GM12864 (cell line): ENCODE data around the gene PXDC1.

Experiments
- DNase-seq: peaks from one replicate; pipeline ENCODE4 v3.0.0-alpha.2; 2011; ENCODE audit warnings: low read depth
- H3K4me3 ChIP-seq: 2 replicates; pipeline ENCODE4 v1.5.1; 2011; ENCODE audit warnings: mild to moderate bottlenecking, low read depth, low read length, control low read depth
- TF ChIP-seq, protein P1 (sequence below): IDR thresholded peaks from 2 replicates; pipeline ENCODE4 v1.5.1; 2011; ENCODE audit warnings: low read depth, mild to moderate bottlenecking, moderate library complexity, low read length, control low read depth, inconsistent platforms; ENCODE audit errors: missing control alignments

Gene PXDC1

DNA sequence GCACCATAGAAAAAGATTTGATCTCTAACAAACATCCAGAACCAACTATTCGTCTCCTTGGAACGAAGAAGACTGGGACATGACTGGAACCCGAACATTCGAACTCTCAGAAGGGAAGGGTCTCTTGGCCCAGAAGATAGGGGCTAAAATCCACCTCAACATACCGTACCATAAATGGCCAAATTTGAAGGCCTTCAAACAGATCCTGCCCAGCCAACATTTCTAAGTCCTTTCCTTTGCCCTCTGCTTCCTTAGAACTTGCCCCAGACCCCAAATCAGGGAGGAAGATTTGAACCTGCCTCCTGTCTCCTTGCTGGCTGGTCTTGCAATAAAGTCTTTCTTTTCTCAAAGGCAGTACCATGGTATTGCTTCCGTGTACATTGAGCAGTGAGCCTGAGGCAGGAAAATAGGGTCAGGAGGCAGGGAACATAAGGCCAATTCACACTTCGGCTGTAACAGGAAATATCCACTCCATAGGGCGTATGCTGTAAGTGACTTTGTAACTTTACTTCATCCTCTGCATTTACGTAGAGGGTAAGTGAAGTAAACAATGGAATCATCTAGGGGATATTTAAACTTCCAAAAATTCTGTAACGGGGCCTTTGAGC is 1.8 kb upstream of the PXDC1 start:
- H3K4me3 ChIP-seq: no peak overlapping the region
- DNase-seq: no peak
- TF ChIP-seq, protein P1, sequence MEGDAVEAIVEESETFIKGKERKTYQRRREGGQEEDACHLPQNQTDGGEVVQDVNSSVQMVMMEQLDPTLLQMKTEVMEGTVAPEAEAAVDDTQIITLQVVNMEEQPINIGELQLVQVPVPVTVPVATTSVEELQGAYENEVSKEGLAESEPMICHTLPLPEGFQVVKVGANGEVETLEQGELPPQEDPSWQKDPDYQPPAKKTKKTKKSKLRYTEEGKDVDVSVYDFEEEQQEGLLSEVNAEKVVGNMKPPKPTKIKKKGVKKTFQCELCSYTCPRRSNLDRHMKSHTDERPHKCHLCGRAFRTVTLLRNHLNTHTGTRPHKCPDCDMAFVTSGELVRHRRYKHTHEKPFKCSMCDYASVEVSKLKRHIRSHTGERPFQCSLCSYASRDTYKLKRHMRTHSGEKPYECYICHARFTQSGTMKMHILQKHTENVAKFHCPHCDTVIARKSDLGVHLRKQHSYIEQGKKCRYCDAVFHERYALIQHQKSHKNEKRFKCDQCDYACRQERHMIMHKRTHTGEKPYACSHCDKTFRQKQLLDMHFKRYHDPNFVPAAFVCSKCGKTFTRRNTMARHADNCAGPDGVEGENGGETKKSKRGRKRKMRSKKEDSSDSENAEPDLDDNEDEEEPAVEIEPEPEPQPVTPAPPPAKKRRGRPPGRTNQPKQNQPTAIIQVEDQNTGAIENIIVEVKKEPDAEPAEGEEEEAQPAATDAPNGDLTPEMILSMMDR: no peak

DNA sequence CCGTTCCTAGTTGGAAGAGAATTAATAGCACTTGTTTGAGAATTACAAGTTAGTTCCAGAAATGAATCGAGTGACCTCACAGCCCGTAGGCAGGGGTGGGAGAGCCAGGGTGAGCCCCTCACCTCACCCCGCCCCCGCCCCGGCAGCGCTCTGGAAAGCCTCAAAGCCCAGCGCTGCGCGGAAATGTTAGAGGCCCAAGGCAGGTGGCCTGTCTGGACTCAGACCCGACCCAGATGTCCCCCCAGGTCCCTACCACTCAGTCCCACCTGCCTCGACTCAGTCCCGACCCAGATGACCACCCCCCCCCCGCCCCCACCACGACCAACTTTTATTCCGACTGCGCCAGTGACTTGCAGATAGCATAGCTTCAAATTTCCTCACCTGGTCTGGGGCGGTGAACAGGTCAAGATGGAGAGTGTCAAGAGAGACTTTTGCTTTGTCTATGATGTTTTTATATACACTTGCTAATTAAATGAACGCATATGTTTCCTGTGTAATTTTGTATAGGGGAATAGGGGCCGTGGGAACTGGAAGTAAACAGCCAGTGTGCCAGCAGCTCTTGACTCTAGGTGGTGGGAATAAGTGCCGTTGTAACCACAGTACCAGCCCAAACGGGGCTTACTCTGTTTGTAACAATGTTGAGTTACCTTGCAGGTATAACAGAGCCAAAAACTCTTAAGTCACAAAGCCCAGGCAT is 1.2 kb upstream of the PXDC1 start:
- TF ChIP-seq, protein P1: no peak
- H3K4me3 ChIP-seq: peak overlapping the region; percentile 54
- no peak for DNase-seq

DNA sequence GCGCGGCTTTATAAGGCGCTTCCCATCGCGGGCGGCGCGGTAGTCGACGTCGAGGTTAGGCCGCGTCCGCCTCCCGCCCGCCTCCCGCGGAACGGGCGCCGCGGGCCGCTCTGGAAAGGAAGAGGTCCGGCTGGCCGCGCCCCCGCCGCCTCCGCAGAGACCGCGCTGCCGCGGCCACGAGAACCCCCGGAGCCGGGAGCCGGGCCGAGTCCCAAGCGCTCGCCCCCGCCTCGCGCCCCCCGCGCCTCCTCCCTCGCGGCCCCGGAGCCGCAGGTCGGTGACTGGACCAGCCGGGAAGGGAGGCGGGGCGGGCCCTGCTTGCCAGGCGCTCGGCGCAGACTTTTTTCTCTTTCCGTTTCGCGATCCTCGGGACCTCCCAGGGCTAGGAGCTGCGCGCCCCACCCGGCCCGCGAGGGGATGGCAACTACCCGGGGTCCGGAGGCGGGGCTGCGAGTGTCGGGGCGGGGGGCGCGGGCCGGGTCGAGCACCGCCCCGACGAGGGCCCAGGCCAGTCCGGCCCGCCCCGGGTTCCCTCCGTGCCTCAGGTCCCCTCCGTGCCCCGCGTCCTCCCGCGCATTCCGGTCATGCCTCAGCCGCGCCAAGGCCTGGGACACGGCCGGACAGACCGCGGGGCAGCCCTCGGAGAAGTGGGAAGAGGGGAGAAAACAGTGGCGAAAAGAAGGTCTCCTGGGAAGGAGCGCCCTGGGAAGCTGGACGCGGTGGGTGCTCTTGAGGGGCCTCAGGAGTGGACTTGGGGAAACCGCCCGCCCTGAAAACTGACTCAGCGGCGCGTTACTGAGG is 417 bp upstream of the PXDC1 start:
- no peak for DNase-seq
- H3K4me3 ChIP-seq: peak overlapping the region; percentile 54
- TF ChIP-seq, protein P1: peak; percentile 44

DNA sequence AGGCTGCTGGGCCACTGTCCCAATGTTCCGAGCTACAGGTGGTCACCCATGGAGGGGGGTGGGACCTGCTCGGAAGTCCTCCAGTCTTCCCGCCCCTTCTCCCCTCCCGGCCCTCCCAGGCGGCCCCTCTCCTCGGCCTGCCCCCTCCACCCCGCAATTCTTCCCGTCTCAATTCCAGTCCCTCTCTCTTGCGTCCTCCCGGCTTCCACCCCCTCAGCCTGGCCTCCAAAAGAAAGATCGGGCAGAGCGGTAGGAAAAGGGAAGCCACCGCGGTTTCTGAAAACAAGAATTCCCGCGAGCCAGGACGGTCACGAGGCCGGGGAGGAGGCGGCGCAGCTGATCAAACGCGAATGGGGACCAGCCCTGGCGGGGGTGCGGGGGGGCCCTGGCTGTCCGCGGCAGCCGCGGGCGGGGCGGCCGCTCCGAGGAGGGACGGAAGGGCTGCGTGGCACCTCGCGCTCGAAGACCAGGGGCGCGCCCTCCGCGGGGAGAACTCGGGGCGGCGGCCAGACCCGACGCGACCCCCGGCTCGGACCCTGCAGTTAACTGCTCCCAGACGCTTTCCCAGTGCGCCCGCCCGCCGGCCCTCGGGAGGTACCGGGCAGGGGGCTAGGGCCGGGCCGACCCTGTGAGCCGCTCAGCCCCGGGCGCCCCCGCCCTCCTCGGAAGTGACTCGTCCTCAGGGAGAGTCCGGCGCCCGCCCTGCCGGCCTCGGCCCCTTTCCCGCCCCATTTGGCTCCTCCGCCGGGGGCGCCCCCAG is 1.0 kb downstream of the PXDC1 start:
- peak overlapping the region; percentile 54 for H3K4me3 ChIP-seq
- DNase-seq: no peak
- TF ChIP-seq, protein P1: no peak

GRCh38 chr6:3749977-3750316 is 1.6 kb downstream of the PXDC1 start:
- DNase-seq: no peak
- H3K4me3 ChIP-seq: no peak overlapping the region

More at GRCh38 chr6:3749977-3750316, 1.6 kb downstream of the PXDC1 start:
- TF ChIP-seq, protein P1: no peak
